GM12878 (cell line): ENCODE data around the gene RACGAP1. TPM values are rescaled to one million over a fixed set of nuclear protein-coding genes. Genes with fewer than 3 reads are reported as not detected.

Source experiments
- ATAC-seq: fragments of 200-7000 bp; cut with Tn5 transposase; 3 replicates; pipeline ENCODE4 v1.9.1; 2020; ENCODE audit warnings: mild to moderate bottlenecking, moderate library complexity
- BruUV-seq: library from RNA; stranded (reverse); fragments of 400-500 nt; replicated peaks from 2 replicates; lab custom pipeline; 2021; lab: Mats Ljungman, UMichigan
- CTCF ChIA-PET: fragments of 300-600 bp; sonication (Branson Sonifier 250); formaldehyde crosslinking; extraction: SDS; loops from one replicate; lab custom pipeline; 2021; ENCODE audit warnings: inconsistent platforms; lab: Yijun Ruan, JAX
- POLR2A ChIA-PET: fragments of 350-600 bp; formaldehyde crosslinking; extraction: SDS; loops from one replicate; lab custom pipeline; 2021; ENCODE audit warnings: inconsistent platforms; lab: Charles Lee
- RAD21 ChIA-PET: fragments of 300-600 bp; sonication (Branson Sonifier 250); formaldehyde crosslinking; loops from one replicate; lab custom pipeline; 2023; ENCODE audit warnings: antibody characterized with exemption; ENCODE audit not compliant: unreplicated experiment; lab: Charles Lee
- SMC1A ChIA-PET: fragments of 300-600 bp; sonication (Branson Sonifier 250); formaldehyde crosslinking; loops from one replicate; lab custom pipeline; 2023; ENCODE audit not compliant: unreplicated experiment, uncharacterized antibody; lab: Charles Lee
- DNase-seq: peaks from one replicate; pipeline ENCODE4 v3.0.0-alpha.2; 2011; ENCODE audit warnings: low read depth, low spot score
- FAIRE-seq: peaks from 3 replicates; lab custom pipeline; 2011; peaks lifted over from hg19 to GRCh38; lab: Jason Lieb, UNC
- H2AFZ ChIP-seq: 2 replicates; pipeline ENCODE4 v1.6.0; 2011; ENCODE audit warnings: low read depth, low read length, control low read depth; ENCODE audit not compliant: control insufficient read depth
- H3K27ac ChIP-seq: 2 replicates; pipeline ENCODE4 v1.5.1; 2011; ENCODE audit warnings: control low read depth; ENCODE audit not compliant: control insufficient read depth, insufficient read depth
- H3K27me3 ChIP-seq, 2 experiments: replicated peaks in 1 of 2; 2 replicates each; pipeline versions ENCODE4 v1.6.0 to v1.6.1; 2011; ENCODE audit warnings: low read length in 1 of 2; ENCODE audit not compliant: control insufficient read depth in 2 of 2, insufficient read depth in 2 of 2
- H3K36me3 ChIP-seq, 2 experiments: 2 replicates each; pipeline ENCODE4 v1.5.1; 2011; ENCODE audit warnings: low read length in 1 of 2; ENCODE audit not compliant: control insufficient read depth in 2 of 2, insufficient read depth in 2 of 2
- H3K4me1 ChIP-seq: 2 replicates; pipeline ENCODE4 v1.6.1; 2011; ENCODE audit warnings: mild to moderate bottlenecking, low read length, moderate library complexity, mixed read lengths; ENCODE audit not compliant: control insufficient read depth, insufficient read depth
- H3K4me2 ChIP-seq: 2 replicates; pipeline ENCODE4 v1.6.0; 2011; ENCODE audit warnings: control low read depth; ENCODE audit not compliant: control insufficient read depth, insufficient read depth
- H3K4me3 ChIP-seq: fragments of 200-600 bp; sonication (generic); 2 replicates; pipeline ENCODE4 v1.5.1; 2016
- H3K79me2 ChIP-seq: 2 replicates; pipeline ENCODE4 v1.6.0; 2011; ENCODE audit warnings: low read length; ENCODE audit not compliant: control insufficient read depth, insufficient read depth
- H3K9ac ChIP-seq: 2 replicates; pipeline ENCODE4 v1.8.0; 2011; ENCODE audit warnings: low read length, control low read depth, mixed read lengths; ENCODE audit not compliant: control insufficient read depth, insufficient read depth
- H3K9me3 ChIP-seq: replicated peaks from 3 replicates; pipeline ENCODE4 v1.5.1; 2011; ENCODE audit warnings: mild to moderate bottlenecking, low read length; ENCODE audit not compliant: control insufficient read depth, insufficient read depth
- H4K20me1 ChIP-seq: 2 replicates; pipeline ENCODE4 v1.6.0; 2011; ENCODE audit not compliant: control insufficient read depth, insufficient read depth
- BCL3 ChIP-seq: IDR thresholded peaks from 2 replicates; pipeline ENCODE4 v1.6.1; 2011; ENCODE audit warnings: borderline replicate concordance, low read depth, mild to moderate bottlenecking, moderate library complexity, low read length; ENCODE audit not compliant: insufficient read depth, poor library complexity, severe bottlenecking
- CHD2 ChIP-seq: IDR thresholded peaks from 2 replicates; pipeline ENCODE4 v1.6.1; 2011; ENCODE audit warnings: low read depth, low read length, improper control_type of control experiment, borderline replicate concordance
- HCFC1 ChIP-seq: fragments of 150-350 bp; IDR thresholded peaks from 2 replicates; pipeline ENCODE4 v1.6.1; 2014; ENCODE audit warnings: low read length
- RUNX3 ChIP-seq: IDR thresholded peaks from 2 replicates; pipeline ENCODE4 v1.6.1; 2012; ENCODE audit warnings: low read length, inconsistent platforms
- SMAD5 ChIP-seq: IDR thresholded peaks from 2 replicates; pipeline ENCODE4 v1.6.1; 2016; ENCODE audit warnings: antibody characterized with exemption, low read depth
- TARDBP ChIP-seq: IDR thresholded peaks from 2 replicates; pipeline ENCODE4 v1.6.1; 2016; ENCODE audit warnings: borderline replicate concordance
- ZBED1 ChIP-seq: IDR thresholded peaks from 2 replicates; pipeline ENCODE4 v1.6.1; 2016; ENCODE audit warnings: borderline replicate concordance
- ZNF217 ChIP-seq: fragments of 450-650 bp; IDR thresholded peaks from 2 replicates; pipeline ENCODE4 v1.6.1; 2017; ENCODE audit warnings: antibody characterized with exemption, mild to moderate bottlenecking
- WGBS: methylation state at CpG from one replicate; pipeline ENCODE4 v1.1.6; 2016; ENCODE audit warnings: low lambda C conversion rate; ENCODE audit not compliant: insufficient replicate concordance, insufficient coverage; ENCODE audit errors: missing lambda C conversion rate; 5-methylcytosine and 5-hydroxymethylcytosine counted together
- in situ Hi-C: fragments of 300-500 bp; cut with MboI; formaldehyde crosslinking; loops from 9 replicates; pipeline ENCODE4 v1.14.3; 2018; ENCODE audit warnings: mixed read lengths
- intact Hi-C: fragments of 100-400 bp; cut with micrococcal nuclease; formaldehyde crosslinking; loops from one replicate; pipeline ENCODE4 v1.14.2; 2022; ENCODE audit not compliant: unreplicated experiment
- polyA plus RNA-seq, 11 experiments: library from polyadenylated mRNA; depleted of rRNA in 4 of 11; unstranded in 6 of 11; stranded (reverse) in 5 of 11; fragments of >200 nt; fragmentation: Nextera tagmentation in 4 of 11; fragmentation: Illumina TruSeq in 1 of 11; extraction: Ambion mirVana in 4 of 11; extraction: Trizol in 1 of 11; gene quantifications; 1 replicate in 1 of 11; 2 replicates in 10 of 11; pipeline versions ENCODE4 v1.2.1 to v1.2.3, GENCODE V29; 2011 to 2016; ENCODE audit warnings: inconsistent platforms in 2 of 11, missing spikeins in 2 of 11, low read depth in 1 of 11
- total RNA-seq, 4 experiments: library from RNA; depleted of rRNA in 3 of 4; stranded (reverse); fragments of >200 nt in 3 of 4; fragmentation: Illumina TruSeq in 1 of 4; extraction: Trizol in 1 of 4; gene quantifications; 2 replicates each; pipeline versions ENCODE4 v1.2.1 to v1.2.3, GENCODE V29; 2013 to 2021

The RACGAP1 gene
- total and polyA plus RNA-seq, 10 of the 15 experiments (the other 5 are each of a cell fraction or from before 2014, with no cell fraction given): 32.4 to 87.9 (median 76.2) TPM

- Histone ChIP-seq H3K9ac (no peak overlapping the region), H3K9me3 (no peaks in the 10 kb centered on the region)
- intact Hi-C loops: no loop called here
- no peak for TF ChIP-seq BCL3
- TF ChIP-seq TARDBP: no peak
- no peak for TF ChIP-seq ZBED1
- TF ChIP-seq RUNX3: no peak
- TF ChIP-seq HCFC1: no peak
- TF ChIP-seq SMAD5: no peak
- no peak for TF ChIP-seq CHD2
- TF ChIP-seq ZNF217: no peak
- TF ChIP-seq, all 136 proteins: peak for 0
- ChIA-PET SMC1A (interaction anchor here (1.4 kb wide), 1 partner anchor 29 kb away, joined by 4 read pairs; no protein-coding TSS in a partner anchor), CTCF (interaction anchor here (1.3 to 6.7 kb wide), 4 partner anchors 13 to 176 kb away, joined by 3 to 100 read pairs (median 22); no protein-coding TSS in a partner anchor), POLR2A (no interaction called here), RAD21 (interaction anchor here (0.6 kb wide), 1 partner anchor 301 kb away, joined by 3 read pairs; the partner anchor contains the start of gene TMBIM6)
- in situ Hi-C loops: no loop called here
- Histone ChIP-seq H3K4me3 (no peak overlapping the region), H3K36me3 (no peaks in the 10 kb centered on the region), H3K79me2 (no peaks in the 10 kb centered on the region), H3K27ac (no peak overlapping the region), H2AFZ (no peak overlapping the region), H3K4me2 (no peak overlapping the region), H4K20me1 (no peaks in the 10 kb centered on the region), H3K27me3 (no peaks in the 10 kb centered on the region), H3K4me1 (no peaks in the 10 kb centered on the region)
- ATAC-seq (no peak), DNase-seq (no peak), FAIRE-seq (no peak)
- BruUV-seq: no TSS peak
- 27% methylated on average over 5 of the region's 5 CpGs for WGBS
Observed at GRCh38 chr12:50041962-50042361, 16.7 kb upstream of the RACGAP1 start.
